ENCODE data around the gene EDNRB.

EDNRB gene

DNA sequence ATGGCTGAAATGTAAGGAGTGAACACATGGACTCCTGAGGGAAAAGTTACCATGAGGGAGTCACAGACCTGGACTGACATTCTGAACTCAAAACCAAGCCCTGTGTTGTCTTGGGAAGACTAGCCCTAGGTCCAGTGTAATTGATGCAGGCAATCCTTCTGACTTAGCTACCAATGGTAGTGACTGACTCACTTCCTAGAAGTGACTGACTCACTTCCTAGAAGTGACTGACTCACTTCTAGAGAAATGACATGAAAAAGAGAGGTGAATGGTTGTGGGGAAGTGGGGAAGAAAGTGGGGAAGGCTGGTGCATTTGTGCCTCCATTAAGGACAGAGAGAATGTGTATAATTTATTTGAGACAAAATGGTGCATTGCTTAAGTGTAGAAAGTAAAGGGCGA lies 49.9 kb downstream of the EDNRB start:
- H3K4me1 Mint-ChIP-seq: no peaks in the 10 kb centered on the region
- H3K27me3 Mint-ChIP-seq (ENCODE audit: low read depth, poor library complexity): peaks cover 3% of the 10 kb centered on the region
- H3K9me3 Mint-ChIP-seq: peaks cover 9% of the 10 kb centered on the region

DNA sequence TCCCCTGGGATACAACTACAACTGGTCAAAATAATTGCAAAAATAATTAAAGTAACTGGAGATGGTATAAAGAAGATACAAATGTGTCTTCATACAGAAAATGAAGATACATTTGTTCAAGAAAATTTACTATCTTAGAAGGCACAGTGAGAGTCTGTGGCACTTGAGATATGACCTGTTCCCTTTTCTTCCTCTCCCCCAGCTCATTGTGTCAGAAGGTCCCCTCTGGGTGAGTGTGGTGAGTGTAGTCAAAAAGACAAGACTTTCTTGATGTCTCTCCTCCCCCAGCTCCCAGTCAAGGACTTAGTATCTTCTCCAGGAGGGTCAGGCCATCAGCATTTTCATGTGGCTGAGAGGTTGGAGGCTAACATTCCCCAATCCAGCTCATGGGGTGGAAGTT lies 51.7 kb downstream of the EDNRB start:
- Mint-ChIP-seq H3K9me3 (peaks cover 9% of the 10 kb centered on the region), H3K27ac (no peak overlapping the region)

More for the DNA sequence above, 49.9 kb downstream of the EDNRB start:
- Mint-ChIP-seq H3K4me3 (no peak overlapping the region), H3K27ac (no peak overlapping the region), H3K36me3 (ENCODE audit: low read depth) (no peaks in the 10 kb centered on the region)
- no peak for DNase-seq
- TF ChIP-seq, protein P1, sequence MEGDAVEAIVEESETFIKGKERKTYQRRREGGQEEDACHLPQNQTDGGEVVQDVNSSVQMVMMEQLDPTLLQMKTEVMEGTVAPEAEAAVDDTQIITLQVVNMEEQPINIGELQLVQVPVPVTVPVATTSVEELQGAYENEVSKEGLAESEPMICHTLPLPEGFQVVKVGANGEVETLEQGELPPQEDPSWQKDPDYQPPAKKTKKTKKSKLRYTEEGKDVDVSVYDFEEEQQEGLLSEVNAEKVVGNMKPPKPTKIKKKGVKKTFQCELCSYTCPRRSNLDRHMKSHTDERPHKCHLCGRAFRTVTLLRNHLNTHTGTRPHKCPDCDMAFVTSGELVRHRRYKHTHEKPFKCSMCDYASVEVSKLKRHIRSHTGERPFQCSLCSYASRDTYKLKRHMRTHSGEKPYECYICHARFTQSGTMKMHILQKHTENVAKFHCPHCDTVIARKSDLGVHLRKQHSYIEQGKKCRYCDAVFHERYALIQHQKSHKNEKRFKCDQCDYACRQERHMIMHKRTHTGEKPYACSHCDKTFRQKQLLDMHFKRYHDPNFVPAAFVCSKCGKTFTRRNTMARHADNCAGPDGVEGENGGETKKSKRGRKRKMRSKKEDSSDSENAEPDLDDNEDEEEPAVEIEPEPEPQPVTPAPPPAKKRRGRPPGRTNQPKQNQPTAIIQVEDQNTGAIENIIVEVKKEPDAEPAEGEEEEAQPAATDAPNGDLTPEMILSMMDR (IDR thresholded peaks at IDR 0.05): no peak

DNA sequence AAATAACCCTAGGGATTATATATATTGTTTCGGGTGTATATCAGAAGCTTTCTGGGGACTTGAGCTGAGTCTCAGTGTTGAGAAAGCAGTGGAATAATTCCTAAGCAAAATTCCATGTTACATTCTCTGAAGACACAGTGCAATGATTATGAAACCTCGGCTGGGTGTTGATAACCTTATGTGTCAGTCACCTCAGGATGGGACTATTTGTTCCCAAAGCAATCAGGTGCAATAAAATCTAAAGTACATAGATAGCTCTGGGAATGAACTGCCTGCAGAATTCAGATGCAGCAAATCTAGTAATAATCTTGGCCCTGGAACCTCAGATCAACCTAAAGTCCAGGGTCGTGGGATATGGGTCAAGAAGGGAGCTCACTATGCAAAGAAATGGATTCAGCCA lies 53.0 kb downstream of the EDNRB start:
- no peak overlapping the region for H3K4me3 Mint-ChIP-seq
- no peaks in the 10 kb centered on the region for H3K27me3 Mint-ChIP-seq (ENCODE audit: low read depth, poor library complexity)
- TF ChIP-seq, protein P1 (IDR thresholded peaks at IDR 0.05): no peak
- no peak overlapping the region for H3K27ac Mint-ChIP-seq
- DNase-seq: no peak
- H3K9me3 Mint-ChIP-seq: peaks cover 9% of the 10 kb centered on the region
- no peaks in the 10 kb centered on the region for H3K36me3 Mint-ChIP-seq (ENCODE audit: low read depth)
- H3K4me1 Mint-ChIP-seq: peaks cover 7% of the 10 kb centered on the region

More for the DNA sequence above, 51.7 kb downstream of the EDNRB start:
- Mint-ChIP-seq H3K36me3 (ENCODE audit: low read depth) (no peaks in the 10 kb centered on the region), H3K4me1 (peaks cover 7% of the 10 kb centered on the region), H3K4me3 (no peak overlapping the region), H3K27me3 (ENCODE audit: low read depth, poor library complexity) (peaks cover 3% of the 10 kb centered on the region)
- TF ChIP-seq, protein P1 (IDR thresholded peaks at IDR 0.05): no peak
- no peak for DNase-seq

DNA sequence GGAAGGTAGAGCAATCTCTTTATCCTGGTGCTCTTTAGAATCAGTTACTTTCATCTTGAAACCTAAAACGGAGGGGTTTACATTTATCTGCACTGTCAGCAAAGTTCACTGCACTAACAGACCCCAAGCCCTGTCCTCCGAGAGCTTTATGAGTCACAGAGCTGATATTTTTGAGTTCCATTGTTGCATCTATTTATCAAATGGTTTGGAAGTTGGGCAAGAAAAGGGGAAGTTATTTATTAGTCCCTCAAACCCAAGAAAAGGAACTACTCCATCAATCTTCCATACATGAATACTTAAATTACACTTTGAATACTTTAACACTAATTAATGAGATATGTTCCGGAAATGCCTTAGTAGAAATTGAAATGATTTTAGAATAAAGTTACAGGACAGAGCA lies 55.5 kb downstream of the EDNRB start:
- no peak overlapping the region for H3K4me3 Mint-ChIP-seq
- peaks cover 7% of the 10 kb centered on the region for H3K4me1 Mint-ChIP-seq
- H3K27me3 Mint-ChIP-seq (ENCODE audit: low read depth, poor library complexity): no peaks in the 10 kb centered on the region
- H3K9me3 Mint-ChIP-seq: peaks cover 8% of the 10 kb centered on the region
- no peak overlapping the region for H3K27ac Mint-ChIP-seq
- TF ChIP-seq, protein P1 (IDR thresholded peaks at IDR 0.05): no peak
- H3K36me3 Mint-ChIP-seq (ENCODE audit: low read depth): no peaks in the 10 kb centered on the region
- no peak for DNase-seq

DNA sequence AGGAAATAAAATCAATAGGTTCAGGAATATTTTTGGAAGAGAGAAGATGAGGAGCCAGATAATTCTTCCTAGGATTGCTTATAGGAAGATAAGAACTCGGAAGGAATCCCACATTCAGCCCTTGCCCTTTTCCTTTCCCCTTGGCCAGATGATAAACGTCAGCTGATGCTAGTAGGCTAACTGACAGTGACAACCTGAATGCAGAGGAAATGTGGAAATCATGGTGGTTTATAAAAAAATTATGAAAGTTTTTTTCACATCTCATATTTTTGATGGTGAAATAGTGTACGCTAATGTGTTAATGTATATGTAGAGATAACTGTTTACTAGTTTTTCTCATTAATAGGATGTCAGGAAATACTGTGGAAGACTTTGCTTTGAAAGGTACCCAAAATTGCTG lies 56.9 kb downstream of the EDNRB start:
- H3K27ac Mint-ChIP-seq: no peak overlapping the region
- no peak overlapping the region for H3K4me3 Mint-ChIP-seq
- H3K27me3 Mint-ChIP-seq (ENCODE audit: low read depth, poor library complexity): no peaks in the 10 kb centered on the region
- H3K4me1 Mint-ChIP-seq: peaks cover 7% of the 10 kb centered on the region
- no peaks in the 10 kb centered on the region for H3K9me3 Mint-ChIP-seq
- TF ChIP-seq, protein P1 (IDR thresholded peaks at IDR 0.05): no peak
- no peak for DNase-seq
- H3K36me3 Mint-ChIP-seq (ENCODE audit: low read depth): no peaks in the 10 kb centered on the region

DNA sequence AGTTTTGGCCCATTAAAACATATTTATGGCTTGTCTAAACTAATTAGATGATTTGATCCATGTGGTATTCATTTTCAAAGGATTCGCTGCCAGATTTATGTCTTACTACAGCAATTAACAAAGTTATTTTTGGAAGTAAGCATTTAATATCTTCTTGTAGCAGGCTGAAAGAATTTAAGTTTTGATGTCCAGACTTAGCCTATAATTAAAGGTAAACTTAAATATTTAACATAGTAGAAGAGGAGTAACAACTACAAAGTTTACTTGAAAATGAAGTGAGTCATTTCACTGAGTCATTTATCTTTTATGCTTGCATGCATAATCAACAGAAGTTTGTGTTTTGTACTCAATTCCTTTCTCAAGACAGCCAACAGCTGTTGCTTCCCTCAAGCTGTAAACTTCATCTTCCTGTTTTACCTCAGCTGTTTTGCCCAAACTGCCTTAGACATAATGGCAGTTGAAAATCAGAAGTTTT lies 58.1 kb downstream of the EDNRB start:
- Mint-ChIP-seq H3K9me3 (no peaks in the 10 kb centered on the region), H3K4me3 (no peak overlapping the region), H3K4me1 (peaks cover 7% of the 10 kb centered on the region), H3K27ac (no peak overlapping the region), H3K27me3 (ENCODE audit: low read depth, poor library complexity) (no peaks in the 10 kb centered on the region), H3K36me3 (ENCODE audit: low read depth) (no peaks in the 10 kb centered on the region)
- DNase-seq: no peak
- TF ChIP-seq, protein P1 (IDR thresholded peaks at IDR 0.05): no peak
